HepG2 (cell line): ENCODE results near the gene LLGL2. TPM values are rescaled to one million over a fixed set of nuclear protein-coding genes. Genes with fewer than 3 reads are reported as not detected.
A peak's percentile ranks its signal among the peaks of the same experiment; 100 is the strongest.

ENCODE experiments used
- ATRX ChIP-seq: sonication (generic); formaldehyde crosslinking; IDR thresholded peaks from 2 replicates; pipeline ENCODE4 v1.4.0; 2020; ENCODE audit warnings: missing genetic modification reagents, borderline replicate concordance
- BATF2 ChIP-seq: sonication (generic); formaldehyde crosslinking; IDR thresholded peaks from 2 replicates; pipeline ENCODE4 v1.8.0; 2022; ENCODE audit warnings: mild to moderate bottlenecking, missing genetic modification reagents, moderate library complexity
- CBX2 ChIP-seq, 2 experiments: fragments of 200-600 bp in 1 of 2; sonication (generic); formaldehyde crosslinking in 1 of 2; IDR thresholded peaks; 2 replicates each; pipeline versions ENCODE4 v1.7.0 to v1.8.1; 2018 to 2022; ENCODE audit warnings: low read depth in 2 of 2, low read length in 1 of 2, mild to moderate bottlenecking in 1 of 2, missing genetic modification reagents in 1 of 2
- E2F2 ChIP-seq: sonication (generic); formaldehyde crosslinking; IDR thresholded peaks from 2 replicates; pipeline ENCODE4 v1.4.0; 2020; ENCODE audit warnings: missing genetic modification reagents, borderline replicate concordance
- EHMT2 ChIP-seq: fragments of 200-600 bp; sonication (generic); IDR thresholded peaks from 2 replicates; pipeline ENCODE4 v1.7.0; 2017; ENCODE audit warnings: antibody characterized with exemption, low read depth, low read length, borderline replicate concordance
- GLI4 ChIP-seq: sonication (generic); formaldehyde crosslinking; IDR thresholded peaks from 2 replicates; pipeline ENCODE4 v1.5.1; 2020; ENCODE audit warnings: missing genetic modification reagents, mild to moderate bottlenecking, moderate library complexity, borderline replicate concordance
- HDAC2 ChIP-seq: sonication (generic); formaldehyde crosslinking; IDR thresholded peaks from 2 replicates; pipeline ENCODE4 v1.4.0; 2020; ENCODE audit warnings: missing genetic modification reagents
- HNRNPK ChIP-seq: fragments of 200-400 bp; formaldehyde crosslinking; IDR thresholded peaks from 2 replicates; pipeline ENCODE4 v1.6.1; 2018; ENCODE audit warnings: low read length, low read depth, moderate library complexity, mild to moderate bottlenecking; ENCODE audit not compliant: poor library complexity, severe bottlenecking
- KLF9 ChIP-seq: IDR thresholded peaks from 2 replicates; pipeline ENCODE4 v1.6.1; 2016; ENCODE audit warnings: low read depth
- MBNL3 ChIP-seq: fragments of 250-450 bp; sonication (Bioruptor Pico); conservative IDR thresholded peaks from 2 replicates; pipeline ENCODE4 v1.8.0; 2022; ENCODE audit warnings: mild to moderate bottlenecking, inconsistent platforms
- NCOR1 ChIP-seq: fragments of 200-600 bp; sonication (generic); IDR thresholded peaks from 2 replicates; pipeline ENCODE4 v1.7.0; 2017; ENCODE audit warnings: antibody characterized with exemption, low read length, borderline replicate concordance
- NFE2L2 ChIP-seq: fragments of 150-350 bp; IDR thresholded peaks from 2 replicates; pipeline ENCODE4 v1.6.1; 2014; ENCODE audit warnings: low read length
- NFIC ChIP-seq: IDR thresholded peaks from 2 replicates; pipeline ENCODE4 v1.6.1; 2012; ENCODE audit warnings: mild to moderate bottlenecking, low read length, inconsistent platforms
- RAD51 ChIP-seq: fragments of 450-650 bp; IDR thresholded peaks from 2 replicates; pipeline ENCODE4 v1.6.1; 2016; ENCODE audit warnings: borderline replicate concordance
- RXRB ChIP-seq: IDR thresholded peaks from 2 replicates; pipeline ENCODE4 v1.6.1; 2016; ENCODE audit warnings: borderline replicate concordance, missing genetic modification reagents, missing compliant biosample characterization
- SNAPC2 ChIP-seq: sonication (generic); formaldehyde crosslinking; IDR thresholded peaks from 2 replicates; pipeline ENCODE4 v1.8.1; 2022; ENCODE audit warnings: mild to moderate bottlenecking, missing genetic modification reagents
- ZFP91 ChIP-seq: sonication (generic); formaldehyde crosslinking; IDR thresholded peaks from 2 replicates; pipeline ENCODE4 v1.9.0; 2022; ENCODE audit warnings: missing genetic modification reagents, mild to moderate bottlenecking, borderline replicate concordance
- ZKSCAN5 ChIP-seq: sonication (generic); formaldehyde crosslinking; IDR thresholded peaks from 2 replicates; pipeline ENCODE4 v1.5.1; 2020; ENCODE audit warnings: mild to moderate bottlenecking, missing genetic modification reagents
- ZNF142 ChIP-seq: sonication (generic); formaldehyde crosslinking; IDR thresholded peaks from 2 replicates; pipeline ENCODE4 v1.4.0; 2020; ENCODE audit warnings: missing genetic modification reagents
- ZNF205 ChIP-seq: IDR thresholded peaks from 2 replicates; pipeline ENCODE4 v1.6.1; 2018; ENCODE audit warnings: missing biosample characterization, missing genetic modification reagents
- ZNF230 ChIP-seq: sonication (generic); formaldehyde crosslinking; IDR thresholded peaks from 2 replicates; pipeline ENCODE4 v1.4.0; 2020; ENCODE audit warnings: mild to moderate bottlenecking, missing genetic modification reagents
- ZNF607 ChIP-seq: sonication (generic); formaldehyde crosslinking; IDR thresholded peaks from 2 replicates; pipeline ENCODE4 v1.5.1; 2020; ENCODE audit warnings: missing genetic modification reagents, mild to moderate bottlenecking, borderline replicate concordance
- polyA plus RNA-seq, 8 experiments: library from polyadenylated mRNA; depleted of rRNA in 3 of 8; stranded (reverse) in 7 of 8; unstranded in 1 of 8; fragments of >200 nt; fragmentation: Illumina TruSeq in 4 of 8; extraction: Trizol in 4 of 8; gene quantifications; 2 replicates each; pipeline versions ENCODE4 v1.2.1 to v1.2.3, GENCODE V29; 2011 to 2016; ENCODE audit warnings: low read depth in 4 of 8, missing spikeins in 1 of 8, mixed read lengths in 1 of 8; ENCODE audit not compliant: insufficient read depth in 1 of 8
- total RNA-seq, 5 experiments: library from RNA; depleted of rRNA; stranded (reverse); fragments of >200 nt; fragmentation: Illumina TruSeq; extraction: Trizol; gene quantifications; 2 replicates each; pipeline ENCODE4 v1.2.3, GENCODE V29; 2016; ENCODE audit warnings: low read depth in 1 of 5

LLGL2 gene
- total and polyA plus RNA-seq, 2 of the 13 experiments (the other 11 are each of a cell fraction or from before 2014, with no cell fraction given), result 83.0 to 86.7 TPM

GRCh38 chr17:75576661-75577060, 51.2 kb downstream of the LLGL2 start (continued):
- TF ChIP-seq ZNF142 (CRISPR knock-in tag) (peak; percentile 44; the same call in 1 of the 2 replicates), ZNF607 (CRISPR knock-in tag) (no peak), ZKSCAN5 (no peak), NFE2L2 (no peak), RXRB (CRISPR knock-in tag) (peak; percentile 82), NCOR1 (peak; percentile 66; the same call in 1 of the 2 replicates), NFIC (no peak), ATRX (no peak), ZNF205 (0 out of 2 replicates have a peak, but pooled peaks have one; percentile 49), ZNF230 (CRISPR knock-in tag) (no peak), MBNL3 (CRISPR knock-in tag) (no peak), SNAPC2 (0 out of 2 replicates have a peak, but pooled peaks have one; percentile 58), GLI4 (CRISPR knock-in tag) (no peak), BATF2 (CRISPR knock-in tag) (no peak), E2F2 (CRISPR knock-in tag) (no peak), EHMT2 (no peak), HNRNPK (no peak), KLF9 (CRISPR knock-in tag) (no peak), ZFP91 (no peak), RAD51 (no peak), CBX2 (IDR thresholded peaks at IDR 0.05; ENCODE audit: low read depth, low read length) (no peak), CBX2 (CRISPR knock-in tag; IDR thresholded peaks at IDR 0.05; ENCODE audit: low read depth) (no peak), HDAC2 (peak; percentile 91)
